Peyer's patch (tissue), 4 donors: ENCODE measurements around the gene TXNDC12.

Experiments used
- POLR2A ChIP-seq, 2 donors: fragments of 450-650 bp; IDR thresholded peaks; one replicate each; pipeline ENCODE4 v1.5.1; 2017; ENCODE audit warnings: antibody characterized with exemption in 2 of 2, mild to moderate bottlenecking in 2 of 2, moderate library complexity in 2 of 2
- TF ChIP-seq, protein P1 (sequence below), 6 experiments: fragments of 450-650 bp in 4 of 6; fragments of 200-600 bp in 2 of 6; sonication (generic) in 1 of 6; IDR thresholded peaks; one replicate each; pipeline ENCODE4 v1.5.1; 2017 to 2019; ENCODE audit warnings: antibody characterized with exemption in 6 of 6, mild to moderate bottlenecking in 3 of 6, moderate library complexity in 1 of 6

DNA sequence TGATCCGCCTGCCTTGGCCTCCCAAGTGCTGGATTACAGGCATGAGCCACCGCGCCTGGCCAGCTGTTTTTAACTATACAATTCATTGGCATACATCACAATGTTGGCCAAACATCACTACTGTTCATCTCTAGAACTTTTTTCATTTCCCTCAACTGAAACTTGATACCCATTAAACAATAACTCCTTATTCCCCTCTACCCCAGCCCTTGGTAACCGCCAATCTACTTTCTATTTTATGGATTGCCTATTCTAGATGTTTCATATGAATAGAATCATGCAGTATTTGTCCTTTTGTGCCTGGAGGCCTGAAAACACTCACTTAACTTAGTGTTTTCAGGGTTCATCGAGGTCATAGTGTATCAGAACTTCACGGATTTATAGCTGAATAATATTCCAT lies 17.3 kb upstream of the TXNDC12 start:
- TF ChIP-seq, protein P1, sequence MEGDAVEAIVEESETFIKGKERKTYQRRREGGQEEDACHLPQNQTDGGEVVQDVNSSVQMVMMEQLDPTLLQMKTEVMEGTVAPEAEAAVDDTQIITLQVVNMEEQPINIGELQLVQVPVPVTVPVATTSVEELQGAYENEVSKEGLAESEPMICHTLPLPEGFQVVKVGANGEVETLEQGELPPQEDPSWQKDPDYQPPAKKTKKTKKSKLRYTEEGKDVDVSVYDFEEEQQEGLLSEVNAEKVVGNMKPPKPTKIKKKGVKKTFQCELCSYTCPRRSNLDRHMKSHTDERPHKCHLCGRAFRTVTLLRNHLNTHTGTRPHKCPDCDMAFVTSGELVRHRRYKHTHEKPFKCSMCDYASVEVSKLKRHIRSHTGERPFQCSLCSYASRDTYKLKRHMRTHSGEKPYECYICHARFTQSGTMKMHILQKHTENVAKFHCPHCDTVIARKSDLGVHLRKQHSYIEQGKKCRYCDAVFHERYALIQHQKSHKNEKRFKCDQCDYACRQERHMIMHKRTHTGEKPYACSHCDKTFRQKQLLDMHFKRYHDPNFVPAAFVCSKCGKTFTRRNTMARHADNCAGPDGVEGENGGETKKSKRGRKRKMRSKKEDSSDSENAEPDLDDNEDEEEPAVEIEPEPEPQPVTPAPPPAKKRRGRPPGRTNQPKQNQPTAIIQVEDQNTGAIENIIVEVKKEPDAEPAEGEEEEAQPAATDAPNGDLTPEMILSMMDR (IDR thresholded peaks at IDR 0.05) = no peak
- no peak for TF ChIP-seq POLR2A (IDR thresholded peaks at IDR 0.05)
